Endothelial cell (in vitro differentiated cells): Measurements from ENCODE around the gene OGFOD1. TPM values are rescaled to one million over a fixed set of nuclear protein-coding genes. Genes with fewer than 3 reads are reported as not detected.
"Not testable (repeated sequence)": the region's sequence is repeated elsewhere in the genome, so short reads cannot be mapped to it uniquely, and the experiment has no call there.

Experiments
- DNase-seq: peaks from one replicate; pipeline ENCODE4 v3.0.0; 2021; ENCODE audit warnings: low spot score
- H3K27ac Mint-ChIP-seq: one replicate; pipeline ENCODE4 v1.8.0; 2021; ENCODE audit warnings: mixed read lengths, inconsistent platforms; ENCODE audit not compliant: unreplicated experiment
- H3K27me3 Mint-ChIP-seq: one replicate; pipeline ENCODE4 v1.8.0; 2021; ENCODE audit warnings: mild to moderate bottlenecking, moderate library complexity, mixed read lengths, inconsistent platforms; ENCODE audit not compliant: unreplicated experiment
- H3K36me3 Mint-ChIP-seq: one replicate; pipeline ENCODE4 v1.8.0; 2021; ENCODE audit warnings: mild to moderate bottlenecking, low read depth, mixed read lengths, inconsistent platforms; ENCODE audit not compliant: unreplicated experiment
- H3K4me1 Mint-ChIP-seq: one replicate; pipeline ENCODE4 v1.8.0; 2021; ENCODE audit warnings: mild to moderate bottlenecking, mixed read lengths, inconsistent platforms; ENCODE audit not compliant: unreplicated experiment
- H3K4me3 Mint-ChIP-seq: one replicate; pipeline ENCODE4 v1.8.0; 2021; ENCODE audit warnings: mild to moderate bottlenecking, mixed read lengths, inconsistent platforms; ENCODE audit not compliant: unreplicated experiment
- H3K9me3 Mint-ChIP-seq: one replicate; pipeline ENCODE4 v1.8.0; 2021; ENCODE audit warnings: mixed read lengths, inconsistent platforms; ENCODE audit not compliant: unreplicated experiment
- CTCF ChIP-seq: fragments of 200-600 bp; sonication (generic); IDR thresholded peaks from one replicate; pipeline ENCODE4 v1.5.0; 2021; ENCODE audit warnings: antibody characterized with exemption; ENCODE audit not compliant: unreplicated experiment
- total RNA-seq: library from RNA; stranded (reverse); fragmentation: NEBNext Ultra II Directional; extraction: Animal tissue kit (Norgen Biotek cat#: 25700); gene quantifications from one replicate; pipeline ENCODE4 v1.2.1, GENCODE V29; 2021; ENCODE audit not compliant: unreplicated experiment

OGFOD1 gene
- total RNA-seq, 1 donor from 2014 or later = 24.8 TPM

- TF ChIP-seq CTCF = no peak
- no peaks in the 10 kb centered on the region for H3K4me1 Mint-ChIP-seq
- no peak overlapping the region for H3K4me3 Mint-ChIP-seq
- peaks cover 1% of the 10 kb centered on the region for H3K27me3 Mint-ChIP-seq
- H3K9me3 Mint-ChIP-seq = no peaks in the 10 kb centered on the region
- peaks cover 9% of the 10 kb centered on the region for H3K36me3 Mint-ChIP-seq
- no peak overlapping the region for H3K27ac Mint-ChIP-seq
- no peak for DNase-seq
These were observed 31.4 kb downstream of the OGFOD1 start for GRCh38 chr16:56482683-56483236.

DNA sequence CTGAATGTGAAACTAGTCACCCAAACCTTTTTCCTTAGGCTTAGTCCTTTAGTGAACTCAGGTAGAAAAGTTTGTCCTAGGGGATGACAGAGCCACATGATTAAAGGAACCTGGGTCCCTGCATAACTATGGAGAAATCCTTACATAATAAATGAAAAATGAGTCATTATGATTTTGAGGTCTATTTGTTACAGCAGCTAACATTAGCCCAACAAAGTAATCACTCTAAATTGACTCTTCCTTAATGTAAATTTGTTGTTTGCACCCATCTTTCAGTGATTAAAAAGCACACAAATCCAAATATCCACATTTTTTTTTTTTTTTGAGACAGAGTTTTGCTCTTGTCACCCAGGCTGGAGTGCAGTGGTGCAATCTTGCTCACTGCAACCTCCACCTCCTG is 32.0 kb downstream of the OGFOD1 start:
- Mint-ChIP-seq H3K4me3 (no peak overlapping the region), H3K9me3 (no peaks in the 10 kb centered on the region), H3K27ac (no peak overlapping the region), H3K4me1 (no peaks in the 10 kb centered on the region), H3K36me3 (peaks cover 9% of the 10 kb centered on the region), H3K27me3 (peaks cover 1% of the 10 kb centered on the region)
- no peak for TF ChIP-seq CTCF
- no peak for DNase-seq

GRCh38 chr16:56488035-56488434 is 36.7 kb downstream of the OGFOD1 start:
- Mint-ChIP-seq H3K9me3 (no peaks in the 10 kb centered on the region), H3K36me3 (peaks cover 9% of the 10 kb centered on the region), H3K4me1 (no peaks in the 10 kb centered on the region), H3K4me3 (no peak overlapping the region), H3K27ac (no peak overlapping the region), H3K27me3 (no peaks in the 10 kb centered on the region)
- no peak for DNase-seq
- TF ChIP-seq CTCF = no peak

DNA sequence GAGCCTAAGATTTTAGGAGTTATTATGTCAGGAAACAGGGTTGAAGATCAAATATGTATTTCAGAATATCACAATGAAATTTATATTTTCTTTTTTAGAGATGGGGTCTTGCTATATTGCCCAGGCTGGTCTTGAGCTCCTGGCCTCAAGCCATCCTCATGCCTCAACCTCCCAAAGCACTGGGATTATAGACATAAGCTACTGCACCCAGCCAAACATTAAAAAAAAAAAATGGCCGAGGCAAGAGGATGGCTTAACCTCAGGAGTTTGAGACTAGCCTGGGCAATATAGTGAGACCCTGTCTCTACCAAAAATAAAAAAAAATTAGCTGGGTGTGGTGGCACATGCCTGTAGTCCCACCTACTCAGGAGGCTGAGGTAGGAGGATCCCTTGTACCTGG is 37.5 kb downstream of the OGFOD1 start:
- H3K4me1 Mint-ChIP-seq, H3K4me3 Mint-ChIP-seq, H3K27ac Mint-ChIP-seq, DNase-seq, H3K27me3 Mint-ChIP-seq, H3K9me3 Mint-ChIP-seq, H3K36me3 Mint-ChIP-seq: not testable (repeated sequence)

GRCh38 chr16:56491657-56492261 is 40.4 kb downstream of the OGFOD1 start:
- no peak overlapping the region for H3K4me3 Mint-ChIP-seq
- H3K36me3 Mint-ChIP-seq = peaks cover 5% of the 10 kb centered on the region
- no peaks in the 10 kb centered on the region for H3K9me3 Mint-ChIP-seq
- no peaks in the 10 kb centered on the region for H3K27me3 Mint-ChIP-seq
- H3K4me1 Mint-ChIP-seq = no peaks in the 10 kb centered on the region
- no peak for DNase-seq
- no peak overlapping the region for H3K27ac Mint-ChIP-seq
- TF ChIP-seq CTCF = no peak
